Left cardiac atrium (tissue), 4 donors: ENCODE measurements around the gene NF1. TPM values are rescaled to one million over a fixed set of nuclear protein-coding genes. Genes with fewer than 3 reads are reported as not detected.

Source experiments
- ATAC-seq, 2 donors: fragments of 200-7000 bp; cut with Tn5 transposase; one replicate each; pipeline ENCODE4 v1.9.1; 2020; ENCODE audit warnings: mild to moderate bottlenecking in 2 of 2, moderate library complexity in 2 of 2
- DNase-seq: peaks from one replicate; pipeline ENCODE4 v3.0.0-alpha.2; 2020
- intact Hi-C, 2 donors: fragments of 100-400 bp; cut with DNase I; formaldehyde crosslinking; loops; one replicate each; pipeline versions ENCODE4 v1.14.1 to v1.15.1; 2022 to 2023
- total RNA-seq, 2 donors: library from RNA; stranded (reverse); fragmentation: NEBNext Ultra II Directional; extraction: Animal tissue kit (Norgen Biotek cat#: 25700); gene quantifications; one replicate each; pipeline ENCODE4 v1.2.1, GENCODE V29; 2021
- donor health status: DM: no; HTN: yes; CAD: no.
- donor health status: DM: no; HTN: yes; CAD: no; lungs with severe emphysema.
- donor health status: DM: yes; HTN: yes; CAD: no.
- donor health status: Dilated cardiomyopathy.

NF1 gene
- total RNA-seq, 2 donors from 2014 or later: 39.3 to 53.5 TPM

- no peak for DNase-seq
- intact Hi-C loops: loop anchor here in 1 of 2 donors (5.0 kb wide), 1 partner anchor 142 kb away; no protein-coding TSS in a partner anchor
- no peak for ATAC-seq
These were observed 290.9 kb downstream of the NF1 start for GRCh38 chr17:31385428-31386285.

GRCh38 chr17:31386542-31387075 lies 291.8 kb downstream of the NF1 start:
- DNase-seq (no peak), ATAC-seq (no peak)
- intact Hi-C loops: loop anchor here in 1 of 2 donors (5.0 kb wide), 1 partner anchor 141 kb away; no protein-coding TSS in a partner anchor

GRCh38 chr17:31387438-31387837 lies 292.7 kb downstream of the NF1 start:
- ATAC-seq (no peak), DNase-seq (no peak)
- intact Hi-C loops: loop anchor here in 1 of 2 donors (5.0 kb wide), 1 partner anchor 140 kb away; no protein-coding TSS in a partner anchor

- intact Hi-C loops: loop anchor here in 1 of 2 donors (5.0 kb wide), 1 partner anchor 139 kb away; no protein-coding TSS in a partner anchor
- DNase-seq: no peak
- no peak for ATAC-seq
These were observed 293.6 kb downstream of the NF1 start for GRCh38 chr17:31388351-31388750.

- ATAC-seq (peak; percentile 23 to 39), DNase-seq (no peak)
- intact Hi-C loops: loop anchor here in 1 of 2 donors (5.0 kb wide), 1 partner anchor 138 kb away; no protein-coding TSS in a partner anchor
These were observed 294.2 kb downstream of the NF1 start for GRCh38 chr17:31388770-31389656.

GRCh38 chr17:31389657-31390381 lies 295.0 kb downstream of the NF1 start:
- intact Hi-C loops: loop anchor here (5.0 kb wide), 2 partner anchors 52 to 137 kb away; no protein-coding TSS in a partner anchor
- ATAC-seq: no peak
- no peak for DNase-seq

GRCh38 chr17:31390426-31390747 lies 295.6 kb downstream of the NF1 start:
- intact Hi-C loops: loop anchor here in 1 of 2 donors (5.0 kb wide), 1 partner anchor 52 kb away; no protein-coding TSS in a partner anchor
- no peak for ATAC-seq
- DNase-seq: no peak

GRCh38 chr17:31390748-31391495 lies 296.1 kb downstream of the NF1 start:
- ATAC-seq: peak; percentile 12 to 31
- DNase-seq: no peak
- intact Hi-C loops: loop anchor here in 1 of 2 donors (5.0 kb wide), 1 partner anchor 51 kb away; no protein-coding TSS in a partner anchor

- ATAC-seq (peak; percentile 35 to 62), DNase-seq (no peak)
- intact Hi-C loops: loop anchor here in 1 of 2 donors (5.0 kb wide), 1 partner anchor 51 kb away; no protein-coding TSS in a partner anchor
These were observed 296.7 kb downstream of the NF1 start, which contains the start of gene RAB11FIP4 for GRCh38 chr17:31391496-31391949. TSS of gene RAB11FIP4 (plus strand) at chr17:31391675. CDS start at chr17:31391853, 178 bp downstream.

- no peak for ATAC-seq
- intact Hi-C loops: loop anchor here in 1 of 2 donors (5.0 kb wide), 1 partner anchor 50 kb away; no protein-coding TSS in a partner anchor
- DNase-seq: no peak
These were observed 297.5 kb downstream of the NF1 start for GRCh38 chr17:31392002-31392855.

- no peak for ATAC-seq
- intact Hi-C loops: loop anchor here in 1 of 2 donors (5.0 kb wide), 1 partner anchor 49 kb away; no protein-coding TSS in a partner anchor
- no peak for DNase-seq
These were observed 298.3 kb downstream of the NF1 start for GRCh38 chr17:31392856-31393748.

- DNase-seq (no peak), ATAC-seq (no peak)
- intact Hi-C loops: loop anchor here in 1 of 2 donors (5.0 kb wide), 1 partner anchor 49 kb away; no protein-coding TSS in a partner anchor
These were observed 299.0 kb downstream of the NF1 start for GRCh38 chr17:31393749-31394146.

- ATAC-seq (peak; percentile 39 to 80), DNase-seq (peak; percentile 73)
- intact Hi-C loops: loop anchor here in 1 of 2 donors (5.0 kb wide), 1 partner anchor 48 kb away; no protein-coding TSS in a partner anchor
These were observed 299.8 kb downstream of the NF1 start for GRCh38 chr17:31394544-31394943.

GRCh38 chr17:31397256-31397939 lies 302.6 kb downstream of the NF1 start:
- ATAC-seq (no peak), DNase-seq (no peak)
- intact Hi-C loops: no loop called here
